Measurements from ENCODE around the gene INPP5A.

The INPP5A gene

GRCh38 chr10:132564249-132564605 lies 26.6 kb downstream of the INPP5A start:
- DNase-seq (ENCODE audit: low read depth in 1 of 2, low spot score in 1 of 2): no peak

GRCh38 chr10:132564690-132565089 lies 27.1 kb downstream of the INPP5A start:
- H3K27me3 ChIP-seq (ENCODE audit: insufficient read depth, poor library complexity, severe bottlenecking): no peaks in the 10 kb centered on the region
- H3K27ac ChIP-seq (replicated peaks): no peak overlapping the region
- no peak for TF ChIP-seq GABPA (IDR thresholded peaks at IDR 0.05; ENCODE audit: low read depth)
- no peak for TF ChIP-seq POLR2AphosphoS5 (IDR thresholded peaks at IDR 0.05; ENCODE audit: low read depth)
- TF ChIP-seq REST (IDR thresholded peaks at IDR 0.05; ENCODE audit: insufficient replicate concordance, low read depth): no peak
- no peak for TF ChIP-seq CTCF (IDR thresholded peaks at IDR 0.05; ENCODE audit: insufficient read depth, low read length)
- TF ChIP-seq SPI1 (IDR thresholded peaks at IDR 0.05; ENCODE audit: borderline replicate concordance, low read depth): no peak
- DNase-seq (ENCODE audit: low read depth in 1 of 2, low spot score in 1 of 2): no peak
- H3K4me3 ChIP-seq (replicated peaks; ENCODE audit: insufficient read depth, low read length): no peak overlapping the region

More at GRCh38 chr10:132564249-132564605, 26.6 kb downstream of the INPP5A start:
- Histone ChIP-seq H3K27ac (replicated peaks) (no peak overlapping the region), H3K27me3 (ENCODE audit: insufficient read depth, poor library complexity, severe bottlenecking) (no peaks in the 10 kb centered on the region), H3K4me3 (replicated peaks; ENCODE audit: insufficient read depth, low read length) (no peak overlapping the region)
- TF ChIP-seq SPI1 (IDR thresholded peaks at IDR 0.05; ENCODE audit: borderline replicate concordance, low read depth) (no peak), REST (IDR thresholded peaks at IDR 0.05; ENCODE audit: insufficient replicate concordance, low read depth) (no peak)

- no peaks in the 10 kb centered on the region for H3K27me3 ChIP-seq (ENCODE audit: insufficient read depth, poor library complexity, severe bottlenecking)
- TF ChIP-seq GABPA (IDR thresholded peaks at IDR 0.05; ENCODE audit: low read depth): no peak
- no peak for TF ChIP-seq CTCF (IDR thresholded peaks at IDR 0.05; ENCODE audit: insufficient read depth, low read length)
- no peak for TF ChIP-seq REST (IDR thresholded peaks at IDR 0.05; ENCODE audit: insufficient replicate concordance, low read depth)
- no peak for TF ChIP-seq POLR2AphosphoS5 (IDR thresholded peaks at IDR 0.05; ENCODE audit: low read depth)
- TF ChIP-seq SPI1 (IDR thresholded peaks at IDR 0.05; ENCODE audit: borderline replicate concordance, low read depth): no peak
- no peak overlapping the region for H3K27ac ChIP-seq (replicated peaks)
- no peak overlapping the region for H3K4me3 ChIP-seq (replicated peaks; ENCODE audit: insufficient read depth, low read length)
- DNase-seq (ENCODE audit: low read depth in 1 of 2, low spot score in 1 of 2): no peak
Measured at GRCh38 chr10:132565516-132566209, 28.1 kb downstream of the INPP5A start.
